Measurements from ENCODE around the gene METTL18.

Gene METTL18

DNA sequence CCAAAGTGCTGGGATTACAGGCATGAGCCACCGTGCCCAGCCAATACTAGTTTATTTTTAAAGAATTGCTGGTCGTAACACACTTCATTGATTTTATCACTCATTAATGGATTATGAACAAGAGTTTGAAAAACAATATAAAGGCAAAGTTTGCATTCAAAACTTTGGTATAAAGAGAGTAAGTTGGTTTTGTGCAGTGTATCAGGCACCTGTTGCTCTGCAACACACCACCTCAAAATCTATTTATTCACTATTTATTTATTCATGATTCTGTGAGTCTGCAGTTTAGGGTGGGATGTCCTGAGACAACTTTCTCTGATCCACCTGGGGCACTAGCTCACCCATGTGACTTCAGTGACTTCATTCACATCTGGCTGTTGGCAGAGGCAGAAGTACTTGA, 10.2 kb upstream of the METTL18 start:
- Histone ChIP-seq H3K36me3 (ENCODE audit: insufficient read depth, low read length) (peaks cover 14% of the 10 kb centered on the region), H3K9ac (ENCODE audit: low read depth, low read length) (no peak overlapping the region), H3K9me3 (ENCODE audit: control insufficient read depth, insufficient read depth, low read length) (no peaks in the 10 kb centered on the region), H3K4me1 (ENCODE audit: insufficient read depth, low read length) (no peaks in the 10 kb centered on the region)

DNA sequence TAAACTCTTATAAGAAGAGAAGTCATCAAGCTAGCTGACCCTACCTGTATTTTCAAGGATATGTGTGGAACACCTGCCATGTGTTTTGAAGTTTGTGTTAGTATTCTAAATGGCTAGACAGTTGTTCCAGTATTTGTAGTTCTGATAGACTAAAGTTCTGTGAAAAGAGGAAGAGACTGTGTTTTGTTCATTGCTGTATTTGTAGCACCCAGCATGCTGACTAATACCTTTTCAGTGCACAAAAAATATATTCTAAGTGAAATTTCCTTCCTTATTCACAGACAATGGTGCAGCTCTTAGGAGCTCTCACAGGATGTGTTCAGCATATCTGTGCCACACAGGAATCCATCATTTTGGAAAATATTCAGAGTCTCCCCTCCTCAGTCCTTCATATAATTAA, 8.2 kb upstream of the METTL18 start:
- H3K9me3 ChIP-seq (ENCODE audit: control insufficient read depth, insufficient read depth, low read length), result no peaks in the 10 kb centered on the region
- H3K4me1 ChIP-seq (ENCODE audit: insufficient read depth, low read length), result no peaks in the 10 kb centered on the region
- peaks cover 14% of the 10 kb centered on the region for H3K36me3 ChIP-seq (ENCODE audit: insufficient read depth, low read length)
- no peak overlapping the region for H3K9ac ChIP-seq (ENCODE audit: low read depth, low read length)

GRCh38 chr1:169797281-169797680, 2.6 kb upstream of the METTL18 start:
- Histone ChIP-seq H3K4me1 (ENCODE audit: insufficient read depth, low read length) (peaks cover 8% of the 10 kb centered on the region; the same call in 1 of the 2 replicates), H3K9ac (ENCODE audit: low read depth, low read length) (no peak overlapping the region), H3K9me3 (ENCODE audit: control insufficient read depth, insufficient read depth, low read length) (no peaks in the 10 kb centered on the region), H3K36me3 (ENCODE audit: insufficient read depth, low read length) (no peaks in the 10 kb centered on the region; the same call in 1 of the 2 replicates)

GRCh38 chr1:169796274-169796810, 1.6 kb upstream of the METTL18 start:
- peaks cover 8% of the 10 kb centered on the region; the same call in 1 of the 2 replicates for H3K4me1 ChIP-seq (ENCODE audit: insufficient read depth, low read length)
- no peaks in the 10 kb centered on the region for H3K9me3 ChIP-seq (ENCODE audit: control insufficient read depth, insufficient read depth, low read length)
- no peaks in the 10 kb centered on the region for H3K36me3 ChIP-seq (ENCODE audit: insufficient read depth, low read length)
- H3K9ac ChIP-seq (ENCODE audit: low read depth, low read length), result no peak overlapping the region

- peak overlapping the region; percentile 74 for H3K9ac ChIP-seq (ENCODE audit: low read depth, low read length)
- no peaks in the 10 kb centered on the region for H3K9me3 ChIP-seq (ENCODE audit: control insufficient read depth, insufficient read depth, low read length)
- H3K4me1 ChIP-seq (ENCODE audit: insufficient read depth, low read length), result peaks cover 8% of the 10 kb centered on the region; the same call in 1 of the 2 replicates
- H3K36me3 ChIP-seq (ENCODE audit: insufficient read depth, low read length), result no peaks in the 10 kb centered on the region
Observed at GRCh38 chr1:169795687-169796086, 980 bp upstream of the METTL18 start.

DNA sequence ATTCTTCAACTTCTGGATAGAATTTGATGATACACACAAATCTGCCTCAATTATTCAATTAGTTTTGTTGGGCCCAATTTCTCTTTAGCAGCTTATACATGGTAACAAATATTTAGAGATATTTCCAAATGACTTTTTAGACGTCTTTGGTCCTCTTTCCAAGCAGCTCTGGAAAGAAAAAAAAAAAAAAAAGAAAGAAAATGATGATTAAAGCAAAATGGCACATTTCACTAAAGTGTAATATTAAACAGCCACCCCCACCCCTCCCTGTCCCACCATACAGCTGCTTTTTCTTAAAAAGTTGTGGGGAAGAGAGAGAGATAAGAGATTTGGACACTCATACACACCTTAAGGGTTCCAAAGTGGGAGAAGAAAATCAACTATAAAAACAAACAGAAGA, 977 bp downstream of the METTL18 start:
- Histone ChIP-seq H3K9me3 (ENCODE audit: control insufficient read depth, insufficient read depth, low read length) (no peaks in the 10 kb centered on the region), H3K4me1 (ENCODE audit: insufficient read depth, low read length) (peaks cover 8% of the 10 kb centered on the region; the same call in 1 of the 2 replicates)

DNA sequence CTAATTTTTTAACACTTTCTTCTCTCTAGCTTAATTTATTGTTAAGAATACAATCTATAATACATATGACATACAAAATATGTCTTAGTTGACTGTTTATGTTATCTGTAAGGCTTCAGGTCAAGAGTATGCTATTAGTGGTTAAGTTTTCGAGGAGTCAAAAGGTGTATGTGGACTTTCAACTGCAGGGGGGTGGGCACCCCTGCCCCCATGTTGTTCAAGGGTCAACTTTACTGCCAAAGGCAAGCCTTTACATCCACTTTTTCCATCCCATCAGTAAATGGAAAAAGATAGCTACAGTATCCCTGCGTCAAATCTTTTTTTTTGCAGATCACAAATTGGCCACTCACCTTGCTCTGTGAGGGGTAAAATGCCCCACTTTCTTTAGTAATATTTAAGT, 6.3 kb downstream of the METTL18 start:
- Histone ChIP-seq H3K9ac (ENCODE audit: low read depth, low read length) (no peak overlapping the region), H3K9me3 (ENCODE audit: control insufficient read depth, insufficient read depth, low read length) (no peaks in the 10 kb centered on the region), H3K4me1 (ENCODE audit: insufficient read depth, low read length) (no peaks in the 10 kb centered on the region), H3K36me3 (ENCODE audit: insufficient read depth, low read length) (no peaks in the 10 kb centered on the region)

More for the DNA sequence above, 977 bp downstream of the METTL18 start:
- Histone ChIP-seq H3K9ac (ENCODE audit: low read depth, low read length) (peak overlapping the region; percentile 74), H3K36me3 (ENCODE audit: insufficient read depth, low read length) (no peaks in the 10 kb centered on the region)

DNA sequence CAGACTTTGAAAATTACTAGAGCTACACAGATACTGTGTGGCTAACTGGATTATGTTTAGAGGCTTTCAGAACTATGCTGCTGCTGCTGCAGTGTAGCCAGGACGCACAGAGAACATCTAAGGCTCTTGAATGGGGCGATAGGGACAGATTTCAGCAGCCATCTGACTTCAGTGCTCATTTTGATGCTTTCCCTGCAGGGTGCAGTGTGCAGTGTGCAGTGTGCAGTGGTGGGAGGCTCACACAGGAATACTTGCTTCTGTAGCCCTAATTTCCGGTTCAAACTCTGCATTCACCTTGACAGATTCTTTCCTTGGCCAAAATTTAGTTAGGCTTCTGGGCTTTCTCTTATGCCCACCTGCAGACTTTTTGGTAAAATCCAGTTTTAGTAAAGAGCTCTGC, 7.7 kb downstream of the METTL18 start:
- Histone ChIP-seq H3K36me3 (ENCODE audit: insufficient read depth, low read length) (no peaks in the 10 kb centered on the region), H3K9ac (ENCODE audit: low read depth, low read length) (no peak overlapping the region), H3K9me3 (ENCODE audit: control insufficient read depth, insufficient read depth, low read length) (no peaks in the 10 kb centered on the region), H3K4me1 (ENCODE audit: insufficient read depth, low read length) (no peaks in the 10 kb centered on the region)

- Histone ChIP-seq H3K9ac (ENCODE audit: low read depth, low read length) (no peak overlapping the region), H3K4me1 (ENCODE audit: insufficient read depth, low read length) (peaks cover 5% of the 10 kb centered on the region; the same call in 1 of the 2 replicates), H3K36me3 (ENCODE audit: insufficient read depth, low read length) (no peaks in the 10 kb centered on the region), H3K9me3 (ENCODE audit: control insufficient read depth, insufficient read depth, low read length) (no peaks in the 10 kb centered on the region)
Observed at GRCh38 chr1:169785267-169785666, 9.4 kb downstream of the METTL18 start.

DNA sequence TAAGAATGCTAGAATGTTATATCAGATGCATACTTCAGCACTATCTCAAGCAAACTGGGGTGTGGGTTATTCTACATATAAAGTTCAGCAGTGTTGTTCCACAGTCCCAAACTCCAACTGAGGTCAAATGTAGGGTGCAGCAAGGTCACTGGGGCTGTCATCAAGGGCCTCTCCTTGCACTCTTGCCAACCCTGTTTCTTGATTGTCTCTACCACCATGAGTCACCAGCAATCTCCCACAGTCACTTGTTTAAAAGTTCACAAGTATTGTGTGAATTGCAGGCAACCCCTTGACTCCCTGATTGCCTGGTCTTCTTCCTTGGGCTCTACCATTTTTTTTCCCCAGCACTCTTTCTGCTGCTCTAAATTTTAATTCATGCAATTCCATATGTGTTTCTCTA, 10.6 kb downstream of the METTL18 start:
- Histone ChIP-seq H3K9ac (ENCODE audit: low read depth, low read length) (no peak overlapping the region), H3K36me3 (ENCODE audit: insufficient read depth, low read length) (no peaks in the 10 kb centered on the region), H3K9me3 (ENCODE audit: control insufficient read depth, insufficient read depth, low read length) (no peaks in the 10 kb centered on the region), H3K4me1 (ENCODE audit: insufficient read depth, low read length) (peaks cover 11% of the 10 kb centered on the region; the same call in 1 of the 2 replicates)

- Histone ChIP-seq H3K9ac (ENCODE audit: low read depth, low read length) (no peak overlapping the region), H3K4me1 (ENCODE audit: insufficient read depth, low read length) (peaks cover 11% of the 10 kb centered on the region; the same call in 1 of the 2 replicates), H3K36me3 (ENCODE audit: insufficient read depth, low read length) (no peaks in the 10 kb centered on the region), H3K9me3 (ENCODE audit: control insufficient read depth, insufficient read depth, low read length) (no peaks in the 10 kb centered on the region)
Observed at GRCh38 chr1:169782596-169782995, 12.1 kb downstream of the METTL18 start.

GRCh38 chr1:169779970-169780369, 14.7 kb downstream of the METTL18 start:
- H3K4me1 ChIP-seq (ENCODE audit: insufficient read depth, low read length), result peaks cover 11% of the 10 kb centered on the region; the same call in 1 of the 2 replicates
- no peaks in the 10 kb centered on the region for H3K36me3 ChIP-seq (ENCODE audit: insufficient read depth, low read length)
- H3K9ac ChIP-seq (ENCODE audit: low read depth, low read length), result no peak overlapping the region
- H3K9me3 ChIP-seq (ENCODE audit: control insufficient read depth, insufficient read depth, low read length), result no peaks in the 10 kb centered on the region

DNA sequence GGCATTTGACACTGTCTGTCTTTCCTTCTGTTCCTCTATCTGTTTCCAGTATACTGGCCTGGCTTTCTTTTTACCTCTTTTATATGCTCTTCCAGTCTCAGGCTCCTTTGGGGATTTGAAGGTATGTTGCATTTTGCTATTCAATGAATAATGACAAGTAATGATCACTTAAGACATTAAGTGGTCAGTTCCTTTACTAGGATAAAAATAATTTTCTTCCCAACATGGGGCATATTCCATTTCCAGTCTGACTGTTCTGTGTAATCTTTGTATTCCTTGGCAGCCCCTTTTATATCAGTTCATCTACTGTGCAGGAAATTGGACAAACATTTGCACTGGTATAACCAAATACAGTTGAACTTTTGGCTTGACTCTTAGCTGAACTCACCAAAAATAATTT, 15.6 kb downstream of the METTL18 start:
- Histone ChIP-seq H3K4me1 (ENCODE audit: insufficient read depth, low read length) (peaks cover 11% of the 10 kb centered on the region; the same call in 1 of the 2 replicates), H3K9ac (ENCODE audit: low read depth, low read length) (no peak overlapping the region), H3K9me3 (ENCODE audit: control insufficient read depth, insufficient read depth, low read length) (no peaks in the 10 kb centered on the region), H3K36me3 (ENCODE audit: insufficient read depth, low read length) (no peaks in the 10 kb centered on the region)

DNA sequence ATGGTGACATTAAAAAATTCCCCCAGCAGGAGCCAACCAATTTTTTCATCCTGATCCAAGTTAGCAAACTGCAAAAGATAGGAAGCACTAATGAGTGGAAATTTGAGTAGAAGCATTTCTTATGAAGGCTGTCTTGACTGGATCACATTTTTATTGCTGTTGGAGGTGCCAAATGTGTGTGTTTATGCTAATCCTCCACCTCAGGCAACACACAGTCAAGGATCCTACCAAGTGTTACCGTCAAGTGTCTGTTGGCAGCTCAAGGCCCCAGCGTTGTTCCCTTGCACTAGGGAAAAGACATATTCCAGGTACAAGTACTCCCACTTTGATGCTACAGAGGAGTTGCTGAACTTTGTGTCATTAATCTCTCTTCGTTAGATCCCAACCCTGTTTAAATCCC, 18.3 kb downstream of the METTL18 start:
- Histone ChIP-seq H3K9me3 (ENCODE audit: control insufficient read depth, insufficient read depth, low read length) (no peaks in the 10 kb centered on the region), H3K9ac (ENCODE audit: low read depth, low read length) (no peak overlapping the region), H3K36me3 (ENCODE audit: insufficient read depth, low read length) (no peaks in the 10 kb centered on the region), H3K4me1 (ENCODE audit: insufficient read depth, low read length) (peaks cover 7% of the 10 kb centered on the region; the same call in 1 of the 2 replicates)

DNA sequence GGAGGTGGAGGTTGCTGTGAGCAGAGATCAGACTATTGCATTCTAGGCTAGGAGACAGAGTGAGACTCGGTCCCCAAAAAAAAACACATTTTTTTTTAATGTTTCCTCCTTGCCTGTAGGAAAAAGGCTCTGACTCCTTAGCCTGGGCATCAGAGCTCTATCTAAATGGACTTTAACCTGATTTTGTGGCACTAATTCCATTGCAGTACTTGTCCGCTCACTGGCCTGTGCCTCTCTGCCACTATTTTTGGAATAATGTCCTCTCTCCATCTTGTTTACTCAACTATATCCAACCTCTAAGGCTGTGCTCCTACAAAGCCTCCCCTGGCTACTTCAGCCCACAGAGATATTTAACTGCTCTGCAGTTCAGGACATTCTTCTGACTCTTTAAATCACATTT, 26.5 kb downstream of the METTL18 start:
- no peak overlapping the region for H3K9ac ChIP-seq (ENCODE audit: low read depth, low read length)
- no peaks in the 10 kb centered on the region for H3K9me3 ChIP-seq (ENCODE audit: control insufficient read depth, insufficient read depth, low read length)
- no peaks in the 10 kb centered on the region for H3K36me3 ChIP-seq (ENCODE audit: insufficient read depth, low read length)
- no peaks in the 10 kb centered on the region for H3K4me1 ChIP-seq (ENCODE audit: insufficient read depth, low read length)
